ENCODE results near the gene TET1. TPM values are rescaled to one million over a fixed set of nuclear protein-coding genes. Genes with fewer than 3 reads are reported as not detected.
"Not testable (repeated sequence)": the region's sequence is repeated elsewhere in the genome, so short reads cannot be mapped to it uniquely, and the experiment has no call there.

The TET1 gene
- total RNA-seq, 1 donor from 2014 or later: 3.6 TPM

- ATAC-seq (no peak), DNase-seq (no peak)
- intact Hi-C loops (cut with micrococcal nuclease): no loop called here
Observed at GRCh38 chr10:68655620-68656126, 95.5 kb downstream of the TET1 start.

GRCh38 chr10:68665841-68666240, 105.7 kb downstream of the TET1 start:
- no peak for DNase-seq
- no peak for ATAC-seq
- intact Hi-C loops (cut with micrococcal nuclease): no loop called here

- intact Hi-C loops (cut with micrococcal nuclease): no loop called here
- DNase-seq: no peak
- ATAC-seq: no peak
Observed at GRCh38 chr10:68666280-68666760, 106.2 kb downstream of the TET1 start.

- intact Hi-C loops (cut with micrococcal nuclease): no loop called here
Observed at GRCh38 chr10:68668231-68668630, 108.1 kb downstream of the TET1 start.

GRCh38 chr10:68668972-68669371, 108.8 kb downstream of the TET1 start:
- DNase-seq (no peak), ATAC-seq (no peak)
- intact Hi-C loops (cut with micrococcal nuclease): no loop called here

More at GRCh38 chr10:68668231-68668630, 108.1 kb downstream of the TET1 start:
- ATAC-seq (no peak), DNase-seq (no peak)

DNA sequence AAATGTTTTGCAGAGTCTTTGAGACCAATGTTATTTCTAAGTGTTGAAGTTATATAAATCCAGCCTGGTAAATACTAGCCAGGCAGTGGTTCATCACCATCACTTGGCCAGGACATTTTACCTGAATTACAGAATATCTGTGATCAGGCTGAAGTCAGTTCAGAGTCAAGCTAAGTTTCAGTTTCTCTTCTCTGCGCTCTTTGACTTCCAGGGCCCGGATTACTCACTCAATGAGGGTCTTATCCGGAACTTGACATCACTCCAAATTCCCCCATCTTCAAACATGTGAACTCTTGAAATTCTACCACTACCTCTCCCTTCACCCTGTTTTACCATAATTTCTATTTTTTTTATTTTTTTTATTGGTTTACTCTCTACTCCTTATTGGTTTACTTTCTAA, 124.3 kb downstream of the TET1 start:
- DNase-seq (no peak), ATAC-seq (no peak)
- intact Hi-C loops (cut with micrococcal nuclease): no loop called here

DNA sequence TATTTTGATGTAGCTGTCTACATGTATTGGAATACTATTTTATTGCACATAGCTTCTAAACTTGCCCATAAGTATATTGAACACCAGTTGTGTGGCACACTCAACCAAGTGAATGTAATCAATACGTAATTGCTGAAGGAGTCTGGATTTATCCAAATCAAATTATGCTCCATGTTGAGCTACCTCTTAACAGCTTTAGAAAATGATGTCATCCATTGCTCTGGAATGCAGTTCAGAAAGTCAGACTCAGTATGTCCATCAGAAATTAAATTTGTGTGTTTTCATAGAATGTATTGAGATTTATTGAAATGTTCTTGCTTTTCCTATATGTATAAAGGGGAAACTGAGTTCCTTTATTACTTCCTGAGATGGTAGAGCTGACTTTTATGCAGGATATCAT, 135.9 kb downstream of the TET1 start:
- DNase-seq (no peak), ATAC-seq (no peak)
- intact Hi-C loops (cut with micrococcal nuclease): no loop called here

GRCh38 chr10:68697106-68697505, 137.0 kb downstream of the TET1 start:
- intact Hi-C loops (cut with micrococcal nuclease): no loop called here
- no peak for DNase-seq
- ATAC-seq: no peak

GRCh38 chr10:68700197-68700596, 140.1 kb downstream of the TET1 start:
- intact Hi-C loops (cut with micrococcal nuclease): no loop called here
- no peak for DNase-seq
- no peak for ATAC-seq

DNA sequence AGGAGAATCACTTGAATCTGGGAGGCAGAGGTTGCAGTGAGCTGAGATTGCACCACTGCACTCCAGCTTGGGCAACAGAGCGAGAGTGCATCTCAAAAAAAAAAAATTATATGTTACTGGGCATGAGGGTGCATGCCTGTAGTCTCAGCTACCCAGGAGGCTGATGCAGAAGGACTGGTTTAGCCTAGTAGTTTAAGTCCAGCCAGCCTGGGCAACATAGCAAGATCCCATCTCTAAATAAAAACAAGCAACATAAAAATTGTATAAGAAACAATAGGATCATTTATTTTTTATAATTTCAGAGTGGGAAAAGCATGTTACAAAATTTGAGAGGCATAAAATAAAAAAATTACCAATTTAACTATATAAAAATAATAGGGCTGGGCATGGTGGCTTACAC, 145.4 kb downstream of the TET1 start:
- no peak for ATAC-seq
- intact Hi-C loops (cut with micrococcal nuclease): no loop called here
- no peak for DNase-seq

GRCh38 chr10:68708987-68709386, 148.8 kb downstream of the TET1 start:
- DNase-seq; ATAC-seq; intact Hi-C loops (cut with micrococcal nuclease): not testable (repeated sequence)

GRCh38 chr10:68713065-68713464, 152.9 kb downstream of the TET1 start:
- intact Hi-C loops (cut with micrococcal nuclease); DNase-seq; ATAC-seq: not testable (repeated sequence)

DNA sequence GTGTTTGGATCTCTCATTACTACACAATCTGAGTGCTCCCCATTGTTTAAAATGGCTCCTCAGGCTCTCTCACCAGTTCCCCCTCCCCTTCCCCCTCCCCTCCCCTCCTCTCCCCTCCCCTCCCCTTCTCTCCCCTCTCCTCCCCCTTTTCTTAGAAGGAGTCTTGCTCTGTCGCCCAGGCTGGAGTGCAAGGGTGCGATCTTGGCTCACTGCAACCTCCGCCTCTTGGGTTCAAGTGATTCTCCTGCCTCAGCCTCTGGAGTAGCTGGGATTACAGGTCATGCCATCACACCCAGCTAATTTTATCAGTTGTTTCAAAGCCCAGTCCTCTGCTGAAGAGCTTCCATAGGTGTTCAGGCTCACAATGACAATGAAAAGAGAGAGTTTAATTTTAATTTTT, 157.3 kb downstream of the TET1 start:
- intact Hi-C loops (cut with micrococcal nuclease): no loop called here
- no peak for ATAC-seq
- no peak for DNase-seq

DNA sequence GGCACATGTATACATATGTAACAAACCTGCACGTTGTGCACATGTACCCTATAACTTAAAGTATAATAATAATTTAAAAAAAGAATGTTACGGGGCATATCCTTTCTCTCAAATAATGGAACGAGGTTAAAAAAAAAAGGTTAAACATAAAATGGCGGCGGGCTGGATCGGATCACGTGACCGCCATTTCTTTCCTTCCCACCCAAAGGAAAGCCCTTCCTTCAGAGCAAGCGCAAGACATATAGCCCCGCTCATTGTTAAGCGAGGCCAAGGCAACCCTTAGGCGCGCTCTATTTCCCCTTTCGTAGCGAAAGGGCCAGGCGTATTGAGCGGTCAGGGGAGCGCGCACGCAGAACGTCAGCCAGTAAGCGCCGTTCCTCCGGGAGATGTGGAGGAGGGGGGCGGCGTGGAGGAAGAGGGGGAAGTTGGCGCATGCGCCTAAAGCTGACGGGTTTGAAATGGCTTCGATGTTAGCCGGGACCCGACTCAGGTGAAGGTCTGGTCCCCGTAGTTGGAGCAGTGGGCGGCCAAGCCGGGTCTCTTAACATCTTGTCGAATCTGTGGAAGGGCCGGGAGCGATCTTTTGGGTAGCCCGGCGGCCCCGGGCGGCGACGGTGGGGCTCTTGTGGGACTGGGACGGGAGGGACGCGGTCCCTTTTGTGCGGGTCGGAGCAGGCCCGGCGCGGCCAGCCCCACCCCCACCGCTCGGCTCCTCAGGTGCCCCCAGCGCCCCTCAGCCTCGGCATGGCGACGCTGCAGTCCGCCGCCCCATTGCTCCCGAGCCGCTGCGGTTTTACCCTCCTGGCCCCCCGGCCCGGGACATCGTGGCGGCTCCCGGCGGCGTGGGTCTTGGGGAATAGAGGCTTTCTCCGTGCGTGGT, 160.9 kb downstream of the TET1 start, which contains the start of gene CCAR1:
TSS of gene CCAR1 (plus strand) at position 447 of the 880 bp plus-strand sequence. CDS start 1,266 bp downstream, outside the sequence.
- intact Hi-C loops (cut with micrococcal nuclease): no loop called here
- ATAC-seq: peak; percentile 99
- peak; percentile 98 for DNase-seq

DNA sequence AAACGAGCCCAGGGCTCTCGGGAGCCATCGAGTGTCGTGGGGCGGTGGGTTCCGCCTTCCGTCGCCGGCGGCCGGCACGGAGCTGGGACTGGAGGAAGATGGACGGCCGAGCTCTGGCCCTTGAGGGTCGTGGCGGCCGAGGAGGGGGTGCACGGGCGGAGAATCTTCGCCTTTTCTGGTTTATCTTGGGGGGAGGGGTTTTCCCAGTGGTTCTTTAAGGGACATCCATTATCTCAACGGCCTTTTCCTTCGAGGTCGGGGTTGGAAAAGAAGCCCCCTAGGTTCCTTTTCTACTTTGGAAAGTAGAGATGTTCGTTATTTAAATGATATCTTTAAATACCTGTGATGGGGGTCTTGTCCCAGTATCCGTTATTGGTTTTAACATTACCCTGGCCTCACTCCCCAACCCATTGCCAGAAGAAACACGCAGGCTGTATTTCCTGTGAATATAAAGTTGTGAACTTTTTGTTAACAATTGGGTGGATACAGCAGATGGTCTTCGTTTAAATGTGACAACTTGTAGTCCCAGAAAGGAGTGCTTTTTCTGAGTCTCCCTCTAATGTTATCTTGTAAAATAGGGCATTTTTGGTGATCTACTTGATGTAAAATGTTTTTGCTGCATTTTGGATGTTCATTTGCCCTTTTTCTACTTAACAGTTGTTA, 161.7 kb downstream of the TET1 start:
- no peak for DNase-seq
- intact Hi-C loops (cut with micrococcal nuclease): no loop called here
- no peak for ATAC-seq

- DNase-seq (no peak), ATAC-seq (no peak)
- intact Hi-C loops (cut with micrococcal nuclease): no loop called here
Observed at GRCh38 chr10:68725016-68725415, 164.9 kb downstream of the TET1 start.

GRCh38 chr10:68727146-68727545, 167.0 kb downstream of the TET1 start:
- intact Hi-C loops (cut with micrococcal nuclease): no loop called here
- no peak for ATAC-seq
- no peak for DNase-seq

GRCh38 chr10:68732651-68733050, 172.5 kb downstream of the TET1 start:
- intact Hi-C loops (cut with micrococcal nuclease): no loop called here
- no peak for ATAC-seq
- DNase-seq: no peak

- ATAC-seq: no peak
- intact Hi-C loops (cut with micrococcal nuclease): no loop called here
Observed at GRCh38 chr10:68734349-68734748, 174.2 kb downstream of the TET1 start.

DNA sequence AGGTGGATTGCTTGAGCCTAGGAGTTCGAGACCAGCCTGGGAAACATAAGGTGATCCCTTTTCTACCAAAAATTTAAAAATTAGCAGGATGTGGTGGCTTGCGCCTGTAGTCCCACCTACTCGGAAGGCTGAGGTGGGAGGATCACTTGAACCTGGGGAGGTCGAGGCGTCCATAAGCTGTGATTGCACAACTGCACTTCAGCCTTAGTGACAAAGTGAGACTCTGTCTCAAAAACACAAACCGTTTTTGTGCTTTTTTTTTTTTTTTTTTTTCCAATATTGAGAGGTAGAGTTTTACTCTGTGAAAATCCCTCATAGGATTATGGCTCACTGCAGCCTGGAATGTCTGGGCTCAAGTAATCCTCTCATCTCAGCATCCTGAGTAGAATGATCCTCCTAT, 175.0 kb downstream of the TET1 start:
- DNase-seq: no peak
- intact Hi-C loops (cut with micrococcal nuclease): no loop called here
- no peak for ATAC-seq

More at GRCh38 chr10:68734349-68734748, 174.2 kb downstream of the TET1 start:
- DNase-seq: no peak
